Measurements from ENCODE around the gene RBM4.

DNA sequence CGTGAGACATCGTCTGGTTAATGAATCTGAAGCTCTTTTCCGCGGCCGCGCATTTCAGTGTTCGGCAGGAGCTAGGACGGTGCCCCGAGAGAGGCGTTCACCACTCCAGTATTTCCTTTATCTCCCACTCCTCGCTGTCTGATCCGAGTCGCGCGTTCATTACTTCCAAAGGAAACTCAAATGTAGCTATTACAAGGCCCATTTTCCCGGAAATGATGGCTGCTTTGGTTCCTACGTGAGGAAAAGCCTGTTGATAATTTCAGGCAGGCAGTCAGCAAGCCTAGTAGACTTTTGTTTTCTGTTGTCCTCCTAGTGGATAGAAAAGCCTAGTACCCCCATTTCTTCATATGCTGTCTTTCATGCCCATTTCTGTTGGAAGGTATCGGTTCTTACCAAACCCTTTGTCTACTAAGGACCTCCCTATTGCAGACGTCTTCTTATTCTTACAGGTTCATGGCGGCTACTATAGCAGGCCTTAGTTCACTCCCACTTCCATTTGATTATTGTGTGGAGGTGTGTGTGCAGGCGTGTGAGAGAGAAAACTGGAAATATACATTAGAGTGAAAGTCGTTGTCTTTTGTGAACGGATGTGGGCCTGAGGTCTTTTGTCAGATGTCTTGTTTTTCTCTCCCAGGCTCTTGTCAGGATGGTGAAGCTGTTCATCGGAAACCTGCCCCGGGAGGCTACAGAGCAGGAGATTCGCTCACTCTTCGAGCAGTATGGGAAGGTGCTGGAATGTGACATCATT lies 737 bp downstream of the RBM4 start:
- TF ChIP-seq, protein P1, sequence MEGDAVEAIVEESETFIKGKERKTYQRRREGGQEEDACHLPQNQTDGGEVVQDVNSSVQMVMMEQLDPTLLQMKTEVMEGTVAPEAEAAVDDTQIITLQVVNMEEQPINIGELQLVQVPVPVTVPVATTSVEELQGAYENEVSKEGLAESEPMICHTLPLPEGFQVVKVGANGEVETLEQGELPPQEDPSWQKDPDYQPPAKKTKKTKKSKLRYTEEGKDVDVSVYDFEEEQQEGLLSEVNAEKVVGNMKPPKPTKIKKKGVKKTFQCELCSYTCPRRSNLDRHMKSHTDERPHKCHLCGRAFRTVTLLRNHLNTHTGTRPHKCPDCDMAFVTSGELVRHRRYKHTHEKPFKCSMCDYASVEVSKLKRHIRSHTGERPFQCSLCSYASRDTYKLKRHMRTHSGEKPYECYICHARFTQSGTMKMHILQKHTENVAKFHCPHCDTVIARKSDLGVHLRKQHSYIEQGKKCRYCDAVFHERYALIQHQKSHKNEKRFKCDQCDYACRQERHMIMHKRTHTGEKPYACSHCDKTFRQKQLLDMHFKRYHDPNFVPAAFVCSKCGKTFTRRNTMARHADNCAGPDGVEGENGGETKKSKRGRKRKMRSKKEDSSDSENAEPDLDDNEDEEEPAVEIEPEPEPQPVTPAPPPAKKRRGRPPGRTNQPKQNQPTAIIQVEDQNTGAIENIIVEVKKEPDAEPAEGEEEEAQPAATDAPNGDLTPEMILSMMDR (IDR thresholded peaks at IDR 0.05; ENCODE audit: insufficient read depth, low read depth, low read length): peak; percentile 11
- no peak for TF ChIP-seq EZH2 (IDR thresholded peaks at IDR 0.05; ENCODE audit: insufficient read depth, low read length)
